Ascending aorta (tissue), 2 donors: ENCODE data around the gene GNAT2. TPM values are rescaled to one million over a fixed set of nuclear protein-coding genes. Genes with fewer than 3 reads are reported as not detected.

Experiments used
- DNase-seq, 2 donors: peaks; one replicate each; pipeline ENCODE4 v3.0.0-alpha.2; 2019; ENCODE audit warnings: low spot score in 2 of 2
- H3K27ac ChIP-seq, 2 donors: fragments of 200-600 bp; sonication (generic); one replicate each; pipeline ENCODE4 v1.5.1; 2016 to 2017; ENCODE audit warnings: mild to moderate bottlenecking in 1 of 2
- H3K27me3 ChIP-seq: fragments of 200-600 bp; sonication (generic); one replicate; pipeline ENCODE4 v1.5.1; 2017
- H3K36me3 ChIP-seq, 2 donors: fragments of 200-600 bp; sonication (generic); one replicate each; pipeline ENCODE4 v1.5.1; 2016
- H3K4me1 ChIP-seq, 2 donors: fragments of 200-600 bp; sonication (generic); one replicate each; pipeline ENCODE4 v1.5.1; 2016 to 2017; ENCODE audit warnings: mild to moderate bottlenecking in 1 of 2
- H3K4me3 ChIP-seq, 2 donors: fragments of 200-600 bp; sonication (generic); one replicate each; pipeline ENCODE4 v1.5.1; 2016 to 2017; ENCODE audit warnings: mild to moderate bottlenecking in 1 of 2
- H3K9me3 ChIP-seq, 2 donors: fragments of 200-600 bp; sonication (generic); one replicate each; pipeline ENCODE4 v1.5.1; 2016
- CTCF ChIP-seq, 3 experiments: fragments of 200-600 bp in 2 of 3; fragments of 450-650 bp in 1 of 3; sonication (generic) in 2 of 3; IDR thresholded peaks; one replicate each; pipeline ENCODE4 v1.5.1; 2016 to 2019; ENCODE audit warnings: antibody characterized with exemption in 3 of 3, mild to moderate bottlenecking in 1 of 3, moderate library complexity in 1 of 3
- intact Hi-C: fragments of 100-400 bp; cut with DNase I; formaldehyde crosslinking; loops from one replicate; pipeline ENCODE4 v1.15.1; 2023
- total RNA-seq: library from RNA; depleted of rRNA; stranded (reverse); fragments of >200 nt; gene quantifications from one replicate; pipeline ENCODE4 v1.1.0, GENCODE V29; 2016

GNAT2 gene
- total RNA-seq, 1 donor from 2014 or later: not detected

- Histone ChIP-seq H3K27ac (no peak overlapping the region), H3K9me3 (no peaks in the 10 kb centered on the region), H3K27me3 (no peaks in the 10 kb centered on the region), H3K4me3 (no peak overlapping the region), H3K36me3 (peaks cover 49 to 50% of the 10 kb centered on the region in 2 donors), H3K4me1 (peaks cover 0 to 9% of the 10 kb centered on the region in 2 donors)
- intact Hi-C loops: no loop called here
- no peak for DNase-seq
- no peak for TF ChIP-seq CTCF (IDR thresholded peaks at IDR 0.05)
Measured at GRCh38 chr1:109628540-109629321, 9.3 kb upstream of the GNAT2 start.

- H3K36me3 ChIP-seq: peaks cover 49 to 50% of the 10 kb centered on the region in 2 donors
- H3K4me3 ChIP-seq: no peak overlapping the region
- no peaks in the 10 kb centered on the region for H3K27me3 ChIP-seq
- TF ChIP-seq CTCF (IDR thresholded peaks at IDR 0.05): no peak
- H3K4me1 ChIP-seq: peaks cover 5 to 18% of the 10 kb centered on the region in 2 donors
- DNase-seq: no peak
- intact Hi-C loops: no loop called here
- no peaks in the 10 kb centered on the region for H3K9me3 ChIP-seq
- no peak overlapping the region for H3K27ac ChIP-seq
Measured at GRCh38 chr1:109627692-109628399, 8.4 kb upstream of the GNAT2 start.

- DNase-seq: no peak
- Histone ChIP-seq H3K9me3 (no peaks in the 10 kb centered on the region), H3K4me3 (no peak overlapping the region), H3K27me3 (no peaks in the 10 kb centered on the region), H3K4me1 (peaks cover 8 to 23% of the 10 kb centered on the region in 2 donors), H3K27ac (no peak overlapping the region), H3K36me3 (peaks cover 49 to 50% of the 10 kb centered on the region in 2 donors)
- intact Hi-C loops: no loop called here
- TF ChIP-seq CTCF (IDR thresholded peaks at IDR 0.05): no peak
Measured at GRCh38 chr1:109626682-109627408, 7.4 kb upstream of the GNAT2 start.

GRCh38 chr1:109625601-109626560 lies 6.5 kb upstream of the GNAT2 start:
- intact Hi-C loops: no loop called here
- Histone ChIP-seq H3K27ac (no peak overlapping the region), H3K9me3 (no peaks in the 10 kb centered on the region), H3K27me3 (no peaks in the 10 kb centered on the region), H3K4me3 (no peak overlapping the region), H3K36me3 (peaks cover 40 to 41% of the 10 kb centered on the region in 2 donors), H3K4me1 (peaks cover 15 to 30% of the 10 kb centered on the region in 2 donors)
- no peak for TF ChIP-seq CTCF (IDR thresholded peaks at IDR 0.05)
- DNase-seq: no peak

GRCh38 chr1:109625176-109625575 lies 5.8 kb upstream of the GNAT2 start:
- H3K27me3 ChIP-seq: no peaks in the 10 kb centered on the region
- H3K36me3 ChIP-seq: peaks cover 37 to 38% of the 10 kb centered on the region in 2 donors
- no peak overlapping the region for H3K27ac ChIP-seq
- peaks cover 15 to 30% of the 10 kb centered on the region in 2 donors for H3K4me1 ChIP-seq
- no peaks in the 10 kb centered on the region for H3K9me3 ChIP-seq
- no peak for DNase-seq
- TF ChIP-seq CTCF (IDR thresholded peaks at IDR 0.05): no peak
- intact Hi-C loops: no loop called here
- no peak overlapping the region for H3K4me3 ChIP-seq
